LHCN-M2 (cell line): Measurements from ENCODE around the gene TSPEAR. TPM values are rescaled to one million over a fixed set of nuclear protein-coding genes. Genes with fewer than 3 reads are reported as not detected.
"Not testable (repeated sequence)": the region's sequence is repeated elsewhere in the genome, so short reads cannot be mapped to it uniquely, and the experiment has no call there.

Experiments used
- DNase-seq: peaks from one replicate; pipeline ENCODE4 v3.0.0-alpha.2; 2012; ENCODE audit warnings: low read depth
- total RNA-seq: library from RNA; depleted of rRNA; stranded (reverse); fragments of >200 nt; gene quantifications from 2 replicates; pipeline ENCODE4 v1.2.3, GENCODE V29; 2014

The TSPEAR gene
- total RNA-seq, 1 experiment from 2014 or later, result not detected

DNA sequence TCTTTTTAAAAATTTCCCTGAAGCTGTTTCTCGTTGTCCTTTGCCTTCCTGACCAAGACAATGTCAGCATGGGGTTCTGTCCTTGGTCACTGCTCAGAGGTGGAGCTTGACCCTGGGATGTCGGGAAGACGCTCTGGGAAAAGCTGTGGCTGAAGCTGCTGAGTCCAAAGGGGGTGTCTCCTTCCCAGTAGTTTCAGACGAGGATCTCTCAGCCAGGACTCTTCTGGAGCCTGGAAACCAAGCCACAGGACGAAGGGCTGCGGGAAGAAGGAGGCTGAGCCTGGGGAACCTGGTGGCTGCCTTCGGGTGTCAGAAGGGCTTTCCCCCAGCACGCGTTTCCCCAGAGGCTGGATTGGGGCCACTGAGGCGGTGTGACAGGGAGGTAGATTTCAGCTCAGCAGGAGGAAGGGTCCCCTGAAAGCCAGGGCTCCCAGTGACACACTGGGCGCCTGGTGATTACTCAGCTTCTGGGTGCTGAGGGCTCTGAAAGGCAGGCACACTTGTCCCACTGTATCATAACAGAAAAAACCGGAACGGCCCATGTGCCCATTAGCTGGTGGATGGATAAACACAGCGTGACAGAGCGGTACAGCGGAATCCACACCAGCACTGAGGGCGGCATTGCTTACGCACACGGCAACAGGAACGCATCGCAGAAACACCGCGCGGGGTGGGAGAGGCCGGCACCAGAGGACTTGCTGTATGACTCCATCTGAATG, 24.4 kb downstream of the TSPEAR start:
- no peak for DNase-seq

DNA sequence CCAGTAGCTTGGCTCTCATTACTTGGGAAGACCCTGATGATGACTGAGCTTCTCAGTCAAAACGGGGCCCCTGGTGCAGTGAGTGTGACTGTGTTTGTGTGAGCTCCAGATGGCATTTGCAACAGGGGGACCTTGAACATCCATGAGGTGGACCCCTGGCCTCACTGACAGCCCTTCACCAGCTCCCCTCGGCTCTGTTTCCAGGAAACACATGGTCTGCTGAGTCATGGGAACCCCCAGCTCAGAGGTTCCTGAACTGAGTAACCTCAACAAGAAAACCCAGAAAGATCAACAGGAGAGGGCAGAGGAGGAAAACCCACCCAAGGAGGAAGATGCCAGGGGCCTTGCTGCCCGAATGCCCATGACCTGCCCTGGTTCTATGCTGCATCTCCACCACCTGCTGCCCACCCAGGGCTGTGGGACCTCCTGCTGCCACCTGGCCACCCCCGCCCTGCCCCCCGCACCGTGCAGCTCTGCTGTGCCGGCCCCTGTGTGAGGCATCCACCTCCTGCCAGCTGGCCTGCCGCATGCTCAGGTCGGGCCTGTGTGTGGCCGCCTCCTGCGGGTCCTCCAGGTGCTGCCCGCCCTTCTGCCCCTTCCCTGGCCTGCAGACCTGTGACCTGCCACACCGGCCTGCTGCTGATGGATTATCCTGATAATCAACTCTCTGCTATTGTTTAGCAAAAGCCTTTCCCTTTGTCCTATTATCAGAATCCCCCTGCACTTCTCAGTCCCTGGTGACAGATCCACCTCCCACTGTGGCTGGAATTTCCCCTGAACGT, 25.2 kb downstream of the TSPEAR start:
- no peak for DNase-seq

DNA sequence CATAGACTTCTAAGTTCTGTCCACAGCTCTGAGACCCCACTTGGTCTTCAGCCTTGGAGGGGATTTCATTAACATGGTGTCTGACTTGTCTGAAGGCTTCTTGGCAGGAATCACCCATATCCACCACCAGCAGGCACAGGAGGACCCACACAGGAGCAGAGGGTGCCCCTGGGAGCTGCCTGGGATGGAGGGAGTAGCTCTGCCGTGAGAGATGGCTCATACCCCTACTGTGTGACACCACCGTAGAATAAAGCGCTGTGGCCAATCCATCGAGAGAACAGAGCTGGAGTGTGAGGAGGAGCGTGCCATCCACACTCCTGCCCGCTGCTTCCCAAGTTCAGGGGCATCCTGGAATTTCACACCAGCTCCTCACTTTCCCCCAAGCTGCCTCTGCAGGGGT, 26.3 kb downstream of the TSPEAR start:
- not testable (repeated sequence) for DNase-seq

- no peak for DNase-seq
These were observed 26.9 kb downstream of the TSPEAR start for GRCh38 chr21:44684483-44684882.

DNA sequence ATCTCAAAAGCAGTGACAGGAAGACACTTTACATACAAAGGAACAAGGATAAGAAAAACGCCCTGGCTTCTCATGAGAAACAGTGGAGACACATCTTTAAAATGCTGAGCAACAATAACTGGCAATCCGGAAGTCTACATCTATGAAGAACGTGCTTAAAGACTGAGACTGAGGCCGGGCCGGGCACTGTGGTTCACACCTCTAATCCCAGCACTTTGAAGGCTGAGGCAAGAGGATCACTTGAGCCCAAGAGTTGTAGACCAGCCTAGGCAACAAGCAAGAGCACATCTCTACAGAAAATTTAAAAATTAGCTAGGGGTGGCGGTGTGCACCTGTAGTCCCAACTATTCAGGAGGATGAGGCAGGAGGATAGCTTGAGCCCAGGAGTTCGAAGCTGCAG, 27.3 kb downstream of the TSPEAR start:
- no peak for DNase-seq

GRCh38 chr21:44682580-44683151, 28.7 kb downstream of the TSPEAR start:
- DNase-seq, result no peak

DNA sequence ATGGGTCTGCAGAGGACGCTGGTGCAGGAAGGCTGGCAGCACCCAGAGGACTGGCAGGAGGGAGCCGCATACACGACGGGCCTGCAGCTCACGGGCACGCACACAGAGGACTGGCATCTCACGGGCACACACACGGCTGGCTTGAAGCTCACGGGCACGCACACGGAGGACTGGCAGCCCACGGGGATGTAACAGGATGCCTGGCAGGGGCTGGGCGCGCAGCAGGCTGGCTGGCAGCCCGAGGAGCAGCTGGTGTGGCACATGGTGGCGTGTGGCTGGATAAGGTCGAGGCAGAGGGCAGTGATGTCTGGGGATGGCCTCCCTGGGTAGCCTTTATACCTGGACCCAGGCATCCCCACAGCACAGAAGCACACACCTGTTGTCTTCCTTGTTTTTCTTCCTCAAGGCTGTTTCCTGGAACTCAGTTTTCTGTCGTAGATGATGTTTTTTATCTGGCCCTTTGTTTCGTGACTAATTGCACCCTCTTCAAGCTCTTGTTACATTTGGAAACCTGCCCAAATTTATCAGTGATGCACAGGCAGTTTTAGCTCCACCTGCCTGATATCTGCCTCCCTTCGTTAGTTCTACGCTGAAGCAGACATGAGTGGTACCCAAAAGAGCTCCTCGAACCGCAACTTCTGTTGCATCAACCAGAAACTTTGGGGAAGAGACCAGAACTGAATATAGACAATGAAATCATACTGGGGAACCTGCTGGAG, 29.4 kb downstream of the TSPEAR start, which contains the start of gene KRTAP12-1:
Gene KRTAP12-1 (minus strand): TSS at position 303 of the 719 bp plus-strand sequence. CDS start 40 bp downstream, at position 263.
- DNase-seq, result no peak

DNA sequence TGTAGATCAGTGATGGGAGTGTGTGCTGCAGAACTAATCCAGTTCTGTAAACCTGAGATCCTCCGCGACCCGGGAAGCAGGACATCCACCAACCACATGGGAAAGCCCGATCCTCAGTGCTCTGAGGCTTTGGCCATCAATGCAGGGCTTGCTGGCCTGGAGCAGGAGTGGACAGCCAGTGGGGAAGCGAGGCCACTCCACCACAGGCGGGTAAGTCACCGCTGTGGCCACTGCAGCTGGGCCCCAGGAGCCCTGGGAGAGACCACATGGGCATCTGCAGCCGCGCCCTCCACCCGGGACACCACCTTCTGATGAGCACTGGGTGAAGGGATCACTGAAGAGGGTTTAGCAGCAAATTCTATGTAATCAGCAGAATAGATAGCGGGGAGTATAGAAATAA, 30.2 kb downstream of the TSPEAR start:
- DNase-seq, result no peak

- DNase-seq, result no peak
These were observed 33.5 kb downstream of the TSPEAR start for GRCh38 chr21:44677881-44678280.

GRCh38 chr21:44671911-44672310, 39.5 kb downstream of the TSPEAR start:
- DNase-seq, result no peak

GRCh38 chr21:44670642-44671432, 40.5 kb downstream of the TSPEAR start:
- no peak for DNase-seq

DNA sequence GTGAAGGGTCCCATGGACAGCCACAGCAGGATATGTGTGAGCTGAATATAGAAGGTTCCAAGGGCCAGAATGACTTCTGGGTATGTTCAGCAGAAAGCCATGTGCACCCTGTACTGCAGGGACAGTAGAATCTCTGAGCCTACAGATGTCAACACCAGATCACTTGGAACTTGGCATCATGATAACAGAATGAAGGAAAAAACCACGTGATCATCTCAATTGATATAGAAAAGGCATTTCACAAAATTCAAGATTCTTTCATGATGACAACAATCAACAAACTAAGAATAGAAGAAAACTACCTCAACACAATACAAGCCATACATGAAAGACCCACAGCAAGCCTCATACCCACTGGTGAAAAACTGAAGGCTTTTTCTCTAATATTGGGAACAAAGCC, 43.8 kb downstream of the TSPEAR start:
- DNase-seq, result no peak

DNA sequence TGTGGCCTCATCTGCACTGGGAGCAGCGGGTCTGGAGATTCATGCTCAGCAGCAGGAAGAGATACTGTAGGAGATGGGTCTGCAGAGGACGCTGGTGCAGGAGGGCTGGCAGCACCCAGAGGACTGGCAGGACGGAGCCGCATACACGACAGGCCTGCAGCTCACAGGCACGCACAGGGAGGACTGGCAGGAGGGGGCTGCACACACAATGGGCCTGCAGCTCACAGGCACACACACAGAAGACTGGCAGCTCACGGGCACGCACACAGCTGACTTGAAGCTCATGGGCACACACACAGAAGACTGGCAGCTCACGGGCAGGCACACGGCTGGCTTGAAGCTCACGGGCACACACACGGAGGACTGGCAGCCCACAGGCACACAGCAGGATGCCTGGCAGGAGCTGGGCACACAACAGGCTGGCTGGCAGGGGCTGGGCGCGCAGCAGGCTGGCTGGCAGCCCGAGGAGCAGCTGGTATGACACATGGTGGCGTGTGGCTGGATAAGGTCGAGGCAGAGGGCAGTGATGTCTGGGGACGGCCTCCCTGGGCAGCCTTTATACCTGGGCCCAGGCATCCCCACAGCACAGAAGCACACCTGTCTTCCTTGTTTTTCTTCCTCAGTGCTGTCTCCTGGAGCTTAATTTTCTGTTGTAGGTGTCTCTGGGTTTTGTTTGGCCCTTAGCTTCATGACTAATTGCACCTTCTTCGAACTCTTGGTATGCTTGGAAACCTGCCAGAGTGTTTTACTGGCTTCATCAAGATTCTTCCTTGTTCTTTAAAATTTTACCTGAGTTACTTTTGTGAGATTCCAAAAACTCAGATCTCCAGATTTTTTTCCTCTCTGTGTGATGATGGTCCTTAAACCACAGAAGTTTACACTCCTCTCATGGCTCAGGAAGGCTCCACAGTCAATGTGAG, 44.7 kb downstream of the TSPEAR start, which contains the start of gene KRTAP12-2:
Gene KRTAP12-2 (minus strand): TSS at position 527 of the 920 bp plus-strand sequence. CDS start 41 bp downstream, at position 486.
- DNase-seq, result peak; percentile 48

- DNase-seq, result no peak
These were observed 46.7 kb downstream of the TSPEAR start for GRCh38 chr21:44664691-44665090.

GRCh38 chr21:44661567-44661966, 49.8 kb downstream of the TSPEAR start:
- not testable (repeated sequence) for DNase-seq

DNA sequence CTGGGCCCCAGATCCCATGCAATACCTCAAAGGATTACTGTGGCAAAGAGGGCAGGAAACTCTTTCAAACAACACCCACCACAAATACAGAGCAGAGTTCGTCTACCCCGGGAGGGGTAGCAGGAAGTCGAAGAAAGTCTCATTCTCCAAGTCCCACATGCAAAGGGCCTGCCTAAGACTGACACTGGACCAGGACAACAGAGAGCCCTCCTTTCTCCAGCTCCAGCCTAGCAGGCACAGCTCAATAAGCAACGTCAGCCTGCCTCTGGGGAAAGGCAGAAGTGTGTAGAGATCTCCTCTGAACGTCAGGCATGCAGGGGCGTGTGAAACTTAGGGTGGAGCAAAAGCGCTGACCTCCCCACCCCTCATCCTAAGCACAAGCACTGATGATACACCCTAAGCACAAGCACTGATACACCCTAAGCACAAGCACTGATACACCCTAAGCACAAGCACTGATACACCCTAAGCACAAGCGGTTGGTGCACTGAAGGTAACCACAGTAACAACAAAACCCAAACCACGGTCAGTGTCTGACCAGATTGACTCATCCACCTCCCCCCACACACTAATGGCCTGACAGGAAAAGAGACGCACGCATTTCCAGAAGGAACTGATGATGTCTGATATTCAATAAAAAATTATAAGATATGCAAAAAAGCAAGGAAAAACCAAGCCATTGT, 52.3 kb downstream of the TSPEAR start:
- DNase-seq, result no peak

- no peak for DNase-seq
These were observed 52.8 kb downstream of the TSPEAR start for GRCh38 chr21:44658541-44658910.

DNA sequence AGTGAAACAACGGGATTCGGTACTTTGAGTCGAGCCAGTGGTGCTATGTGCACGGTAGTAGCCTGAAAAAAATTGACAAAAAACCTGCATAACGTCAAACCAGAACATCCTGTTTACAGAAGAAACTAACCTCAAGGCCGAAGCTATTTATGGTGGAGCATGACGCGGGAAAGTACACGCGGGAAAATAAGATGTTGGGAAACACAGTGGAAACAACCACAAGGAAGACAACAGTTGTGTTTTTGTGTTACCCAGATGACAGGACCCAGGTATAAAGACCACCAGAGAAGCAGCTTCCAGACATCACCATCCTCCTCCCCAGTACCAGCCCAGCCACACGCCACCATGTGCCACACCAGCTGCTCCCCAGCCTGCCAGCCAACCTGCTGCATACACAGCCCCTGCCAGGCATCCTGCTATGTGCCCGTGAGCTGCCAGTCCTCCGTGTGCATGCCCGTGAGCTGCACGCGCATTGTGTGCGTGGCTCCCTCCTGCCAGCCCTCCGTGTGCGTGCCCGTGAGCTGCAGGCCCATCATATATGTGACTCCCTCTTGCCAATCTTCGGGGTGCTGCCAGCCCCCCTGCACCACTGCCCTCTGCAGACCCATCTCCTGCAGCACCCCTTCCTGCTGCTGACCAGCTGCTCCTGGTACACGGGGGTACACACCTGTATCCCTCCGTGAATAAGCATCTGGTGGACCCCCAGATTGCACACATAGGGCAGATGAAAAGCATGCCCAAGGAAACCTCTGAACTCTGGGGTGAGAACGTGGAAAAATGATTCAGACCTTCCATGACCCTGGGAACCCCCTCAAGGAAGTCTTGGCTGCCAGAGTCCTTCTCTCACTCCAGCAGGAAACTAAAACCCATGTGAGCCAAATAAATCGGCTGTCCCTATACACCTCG, 53.5 kb downstream of the TSPEAR start, which contains the start of gene KRTAP12-3:
Gene KRTAP12-3 (plus strand): TSS at position 298 of the 906 bp plus-strand sequence. CDS start 48 bp downstream, at position 346.
- no peak for DNase-seq
